Adipocyte (in vitro differentiated cells): ENCODE data around the gene C2orf92.
"Not testable (repeated sequence)": the region's sequence is repeated elsewhere in the genome, so short reads cannot be mapped to it uniquely, and the experiment has no call there.

ENCODE experiments used
- DNase-seq: peaks from one replicate; pipeline ENCODE4 v3.0.0-alpha.2; 2015; ENCODE audit warnings: low read depth
- H3K27me3 ChIP-seq: replicated peaks from 2 replicates; pipeline ENCODE4 v1.7.0; 2013; ENCODE audit warnings: mild to moderate bottlenecking, low read length, moderate library complexity; ENCODE audit not compliant: control insufficient read depth, insufficient read depth
- H3K36me3 ChIP-seq: 2 replicates; pipeline ENCODE4 v1.7.0; 2013; ENCODE audit warnings: low read length, mild to moderate bottlenecking, moderate library complexity; ENCODE audit not compliant: control insufficient read depth, insufficient read depth, severe bottlenecking
- H3K4me1 ChIP-seq: 2 replicates; pipeline ENCODE4 v1.7.0; 2013; ENCODE audit warnings: mild to moderate bottlenecking, low read length, moderate library complexity; ENCODE audit not compliant: control insufficient read depth, insufficient read depth
- H3K4me3 ChIP-seq: 2 replicates; pipeline ENCODE4 v1.7.0; 2013; ENCODE audit warnings: mild to moderate bottlenecking, low read length, moderate library complexity
- H3K9ac ChIP-seq: 2 replicates; pipeline ENCODE4 v1.7.0; 2013; ENCODE audit warnings: mild to moderate bottlenecking, low read length, moderate library complexity
- H3K9me3 ChIP-seq: 2 replicates; pipeline ENCODE4 v1.7.0; 2013; ENCODE audit warnings: mild to moderate bottlenecking, low read length, moderate library complexity; ENCODE audit not compliant: control insufficient read depth

The C2orf92 gene

DNA sequence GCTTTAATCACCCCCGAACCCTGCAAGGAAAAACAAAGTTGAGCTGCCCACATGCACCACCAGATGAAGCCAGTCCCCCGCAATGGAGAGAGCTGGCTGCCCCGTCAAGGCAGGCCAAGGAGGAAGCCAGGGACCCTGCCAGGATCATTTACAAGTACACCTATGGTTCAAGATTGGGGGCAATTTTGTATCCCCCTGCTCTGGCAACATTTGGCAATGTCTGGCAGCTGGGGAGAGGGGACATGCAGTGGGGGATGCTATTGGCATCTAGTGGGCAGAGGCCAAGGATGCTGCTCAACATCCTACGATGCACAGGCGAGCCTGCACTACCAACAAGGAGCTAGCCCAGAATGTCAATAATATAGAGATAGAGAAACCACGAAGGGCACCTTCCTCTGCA is 7.6 kb upstream of the C2orf92 start:
- Histone ChIP-seq H3K27me3 (no peaks in the 10 kb centered on the region), H3K9me3 (no peaks in the 10 kb centered on the region), H3K9ac (peak overlapping the region; percentile 87), H3K4me3 (peak overlapping the region; percentile 83), H3K36me3 (peaks cover 22% of the 10 kb centered on the region), H3K4me1 (peaks cover 31% of the 10 kb centered on the region)
- DNase-seq = no peak

DNA sequence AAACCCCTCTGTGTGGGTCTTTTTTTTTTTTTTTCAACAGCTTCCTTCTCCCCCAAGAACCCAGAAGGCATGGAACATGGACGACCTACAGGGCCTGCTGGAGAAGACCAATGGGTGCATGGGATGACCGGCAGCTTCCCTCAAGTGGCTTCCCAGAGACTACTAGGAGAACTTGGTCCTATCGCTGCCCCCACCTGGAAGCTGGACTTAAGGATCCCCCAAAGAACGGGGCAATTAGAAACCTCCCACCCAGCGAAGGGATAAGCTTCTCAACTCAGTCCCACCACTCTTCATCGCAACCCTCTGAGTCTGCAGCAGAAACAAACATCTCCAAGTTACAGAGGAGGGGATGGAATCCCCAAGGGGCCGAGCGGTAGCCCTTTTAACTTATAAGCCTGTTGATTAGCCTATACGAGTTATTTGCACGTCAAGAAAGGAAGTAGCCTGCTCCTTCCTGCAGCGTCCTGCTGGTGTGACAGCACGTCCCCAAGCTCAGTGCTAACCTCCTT is 7.1 kb upstream of the C2orf92 start:
- H3K9ac ChIP-seq = peak overlapping the region; percentile 87
- peaks cover 17% of the 10 kb centered on the region for H3K36me3 ChIP-seq
- H3K4me3 ChIP-seq = peak overlapping the region; percentile 83
- H3K9me3 ChIP-seq = no peaks in the 10 kb centered on the region
- H3K4me1 ChIP-seq = peaks cover 31% of the 10 kb centered on the region
- no peak for DNase-seq
- H3K27me3 ChIP-seq = no peaks in the 10 kb centered on the region

DNA sequence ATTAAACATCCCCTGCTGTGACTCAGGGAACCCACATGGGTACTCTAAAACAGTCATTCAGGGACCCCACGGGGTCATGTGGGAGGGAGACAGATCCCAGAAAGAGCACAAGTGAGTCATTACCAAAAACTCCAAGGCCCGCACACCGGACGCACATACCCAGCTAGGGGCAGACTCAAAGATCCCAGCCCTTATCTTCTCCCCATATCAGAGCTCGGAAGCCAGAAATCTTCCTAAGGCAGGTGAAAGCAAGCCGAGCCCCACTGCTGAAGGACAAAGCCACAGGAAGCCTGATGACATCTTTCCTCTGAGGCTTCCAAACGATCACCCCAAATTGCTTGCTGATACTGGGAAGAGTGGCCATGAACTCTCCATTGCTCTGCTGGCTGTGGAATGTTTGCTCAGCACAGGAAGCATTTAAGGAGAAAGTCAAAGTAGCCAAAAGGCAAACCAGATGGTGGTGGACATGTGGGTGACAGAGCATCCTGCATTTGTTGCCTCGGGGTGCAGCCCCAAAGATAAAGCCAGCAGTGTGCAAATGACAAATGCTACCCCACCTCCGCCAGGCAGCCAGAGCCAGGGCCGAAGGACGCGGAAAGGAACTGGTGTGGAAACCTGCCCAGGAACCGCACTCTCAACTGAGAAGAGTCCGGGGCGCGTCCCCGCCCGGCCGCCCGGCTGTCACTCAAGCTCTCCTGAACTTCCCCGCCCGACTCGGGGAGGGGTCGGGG is 6.5 kb upstream of the C2orf92 start:
- peaks cover 11% of the 10 kb centered on the region for H3K36me3 ChIP-seq
- no peaks in the 10 kb centered on the region for H3K9me3 ChIP-seq
- H3K27me3 ChIP-seq = no peaks in the 10 kb centered on the region
- DNase-seq = peak; percentile 86
- H3K4me1 ChIP-seq = peaks cover 31% of the 10 kb centered on the region
- peak overlapping the region; percentile 83 for H3K4me3 ChIP-seq
- H3K9ac ChIP-seq = peak overlapping the region; percentile 87

DNA sequence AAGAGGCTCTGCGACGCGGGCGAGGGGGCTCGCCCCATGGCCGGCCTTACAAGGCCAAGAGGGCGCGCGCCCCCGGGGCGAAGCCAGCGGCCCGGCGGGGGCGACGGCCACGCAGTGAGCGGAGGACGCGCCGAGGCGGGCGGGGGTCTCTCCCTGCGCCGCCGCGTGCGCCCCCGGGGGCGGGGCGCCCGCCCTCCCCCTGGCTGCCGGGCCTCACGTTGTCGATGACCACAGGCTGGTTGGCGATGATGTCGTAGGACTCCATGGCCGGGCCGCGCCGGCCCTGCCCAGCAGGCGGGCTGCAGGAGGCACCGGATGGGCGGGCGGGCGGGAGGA is 5.9 kb upstream of the C2orf92 start:
- Histone ChIP-seq H3K4me1 (peaks cover 31% of the 10 kb centered on the region), H3K27me3 (no peaks in the 10 kb centered on the region), H3K9ac (peak overlapping the region; percentile 87), H3K4me3 (peak overlapping the region; percentile 83), H3K36me3 (peaks cover 6% of the 10 kb centered on the region), H3K9me3 (no peaks in the 10 kb centered on the region)
- DNase-seq = no peak

- H3K9me3 ChIP-seq = no peaks in the 10 kb centered on the region
- H3K4me3 ChIP-seq = peak within 1 kb of the TSS; percentile 83
- no peaks in the 10 kb centered on the region for H3K27me3 ChIP-seq
- peak within 1 kb of the TSS; percentile 87 for H3K9ac ChIP-seq
- peaks cover under 1% of the 10 kb centered on the region for H3K36me3 ChIP-seq
- H3K4me1 ChIP-seq = peaks cover 31% of the 10 kb centered on the region
- DNase-seq = peak; percentile 98
Measured at GRCh38 chr2:97663962-97664635, 5.4 kb upstream of the C2orf92 start, which contains the start of gene ACTR1B. TSS of gene ACTR1B (minus strand) at chr2:97664044. CDS start at chr2:97663890, 154 bp downstream.

DNA sequence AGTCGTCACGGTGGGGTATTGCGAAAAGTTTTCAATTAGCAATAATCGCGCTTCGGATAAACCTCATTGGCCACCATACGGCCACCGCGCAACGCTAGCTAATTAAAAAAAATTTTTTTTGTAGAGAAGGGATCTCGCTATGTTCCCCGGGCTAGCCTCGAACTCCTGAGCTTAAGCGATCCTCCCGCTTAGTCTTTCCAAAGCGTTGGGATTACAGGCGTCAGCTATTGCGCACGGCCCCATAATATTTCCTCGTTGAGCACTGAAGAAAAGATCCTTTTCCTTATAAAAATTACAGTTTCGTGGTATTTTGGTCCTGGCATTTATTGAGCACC is 4.9 kb upstream of the C2orf92 start:
- no peak for DNase-seq
- Histone ChIP-seq H3K36me3 (no peaks in the 10 kb centered on the region), H3K9me3 (no peaks in the 10 kb centered on the region), H3K9ac (peak overlapping the region; percentile 80), H3K4me3 (peak overlapping the region; percentile 83), H3K4me1 (peaks cover 31% of the 10 kb centered on the region), H3K27me3 (no peaks in the 10 kb centered on the region)

DNA sequence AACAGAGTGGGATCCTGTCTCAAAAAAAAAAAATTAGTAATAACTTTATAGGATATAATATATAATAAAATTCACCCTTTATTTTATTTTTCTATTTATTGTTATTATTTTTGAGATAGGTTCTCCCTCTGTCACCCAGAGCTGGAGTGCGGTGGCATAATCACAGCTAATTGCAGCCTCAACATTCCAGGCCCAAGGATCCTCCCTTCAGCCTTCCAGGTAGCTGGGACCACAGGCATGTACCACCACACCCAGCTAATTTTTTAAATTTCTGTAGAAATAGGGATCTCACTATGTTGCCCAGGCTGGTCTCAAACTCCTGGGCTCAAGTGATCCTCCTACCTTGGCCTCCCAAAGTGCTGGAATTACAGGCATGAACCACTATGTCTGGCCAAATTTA is 958 bp downstream of the C2orf92 start:
- Histone ChIP-seq H3K9ac (no peak overlapping the region), H3K9me3 (no peaks in the 10 kb centered on the region), H3K36me3 (no peaks in the 10 kb centered on the region), H3K4me1 (no peaks in the 10 kb centered on the region), H3K27me3 (no peaks in the 10 kb centered on the region), H3K4me3 (no peak overlapping the region)
- DNase-seq = no peak

DNA sequence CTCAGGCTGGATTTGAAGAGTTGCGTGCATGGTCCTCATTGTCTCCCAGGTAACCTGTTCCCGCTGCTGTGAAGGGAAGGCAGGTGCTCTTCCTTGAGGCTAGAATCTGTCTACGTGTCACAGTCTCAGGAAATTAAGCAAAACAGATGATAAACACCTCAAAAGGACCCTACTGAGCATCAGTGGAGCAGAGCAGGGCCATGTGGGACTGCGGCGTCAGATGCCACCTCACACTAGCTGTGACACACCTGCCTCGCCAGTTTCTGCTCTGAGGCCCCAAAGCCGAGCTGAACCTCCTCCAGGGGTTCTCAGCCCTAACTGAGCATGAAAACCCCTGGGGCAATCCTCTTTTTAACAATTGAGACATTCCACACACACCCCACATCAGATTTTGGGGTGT is 2.0 kb downstream of the C2orf92 start:
- Histone ChIP-seq H3K9me3 (no peaks in the 10 kb centered on the region), H3K4me3 (no peak overlapping the region), H3K9ac (no peak overlapping the region), H3K27me3 (no peaks in the 10 kb centered on the region), H3K36me3 (no peaks in the 10 kb centered on the region), H3K4me1 (no peaks in the 10 kb centered on the region)
- DNase-seq = no peak

DNA sequence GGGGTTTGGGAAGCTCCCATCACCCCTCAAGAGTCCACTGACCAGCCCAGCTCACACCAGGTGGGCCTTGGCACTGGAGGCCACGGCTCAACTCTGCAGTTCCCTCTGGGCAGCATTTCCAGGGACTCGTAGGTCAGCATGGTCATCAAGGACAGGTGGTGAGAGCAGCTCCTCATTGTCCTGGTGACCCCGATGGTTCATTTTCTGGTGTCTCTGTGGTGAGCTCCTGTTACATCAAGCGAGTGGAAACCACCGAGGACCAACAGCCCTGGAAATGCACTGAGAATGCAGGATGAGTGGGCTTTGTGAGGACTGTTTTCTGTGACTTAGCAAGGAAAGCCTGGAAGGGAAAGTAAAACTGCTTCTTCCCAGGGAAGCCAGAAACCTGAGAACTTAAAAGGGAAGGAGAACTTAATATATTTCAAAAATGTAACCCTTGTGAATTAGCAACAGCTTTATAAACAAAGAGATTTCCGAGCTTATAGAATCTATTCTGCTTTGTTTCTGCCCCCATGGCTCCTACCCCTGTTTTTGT is 3.2 kb downstream of the C2orf92 start:
- H3K4me3 ChIP-seq, H3K27me3 ChIP-seq, H3K9ac ChIP-seq, H3K9me3 ChIP-seq, H3K4me1 ChIP-seq, H3K36me3 ChIP-seq: not testable (repeated sequence)
- DNase-seq = peak; percentile 34

DNA sequence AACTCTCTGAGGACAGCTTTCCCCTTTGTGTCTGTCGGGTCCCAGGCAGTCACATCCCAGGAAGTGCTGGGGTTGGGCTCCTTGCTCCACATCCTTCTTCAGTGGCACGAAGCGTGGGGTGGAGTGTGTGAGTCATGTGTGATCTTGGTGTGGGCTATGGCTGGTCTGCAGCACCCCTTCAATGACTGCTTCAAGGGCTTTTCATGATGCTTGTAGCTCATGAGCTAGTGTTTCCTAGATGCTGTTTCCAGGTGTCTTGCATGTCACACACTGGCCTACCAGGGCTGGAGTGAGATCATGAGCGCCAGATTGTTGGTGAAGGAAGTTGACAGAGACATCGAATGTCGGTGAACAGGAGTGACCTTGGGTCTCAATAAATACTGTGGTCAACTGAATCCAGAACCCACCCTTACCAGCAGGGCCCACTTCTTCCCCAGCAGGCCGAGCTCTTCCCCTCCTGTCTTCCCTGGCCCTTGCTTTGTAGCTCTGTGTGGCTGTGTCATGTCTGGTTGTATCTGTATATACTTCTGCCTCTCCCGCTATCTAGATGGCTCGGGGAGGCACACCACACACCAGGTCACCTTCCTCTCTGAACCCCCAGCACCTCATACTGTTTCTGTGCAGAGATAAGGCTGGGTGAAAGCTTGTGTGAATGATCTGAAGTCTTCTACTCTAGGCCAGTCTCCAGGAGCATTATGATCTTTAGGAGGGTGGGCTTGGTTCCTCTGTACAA is 3.8 kb downstream of the C2orf92 start:
- no peak overlapping the region for H3K9ac ChIP-seq
- peak; percentile 25 for DNase-seq
- H3K4me1 ChIP-seq = no peaks in the 10 kb centered on the region
- peaks cover 3% of the 10 kb centered on the region for H3K9me3 ChIP-seq
- H3K27me3 ChIP-seq = no peaks in the 10 kb centered on the region
- no peak overlapping the region for H3K4me3 ChIP-seq
- H3K36me3 ChIP-seq = no peaks in the 10 kb centered on the region

DNA sequence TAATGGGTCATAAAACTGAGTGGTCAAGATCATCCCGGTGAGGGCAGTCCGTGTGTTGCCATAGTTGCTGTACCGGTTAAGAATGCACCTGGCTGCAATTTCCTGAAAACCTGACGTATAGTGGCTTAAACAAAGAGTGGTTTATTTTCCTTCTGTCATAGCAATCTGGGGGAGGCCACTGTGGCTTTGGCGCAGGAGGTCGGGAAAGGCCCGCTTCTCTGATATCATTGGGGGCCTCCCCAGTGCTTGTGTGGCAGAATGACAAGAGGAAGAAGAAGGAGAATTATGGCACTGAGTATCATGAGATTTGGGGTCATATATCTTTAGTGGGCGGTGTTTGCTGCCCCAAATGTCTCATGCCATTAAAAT is 4.4 kb downstream of the C2orf92 start:
- H3K4me1 ChIP-seq = no peaks in the 10 kb centered on the region
- no peaks in the 10 kb centered on the region for H3K27me3 ChIP-seq
- no peak for DNase-seq
- no peak overlapping the region for H3K4me3 ChIP-seq
- no peak overlapping the region for H3K9ac ChIP-seq
- peaks cover 3% of the 10 kb centered on the region for H3K9me3 ChIP-seq
- H3K36me3 ChIP-seq = no peaks in the 10 kb centered on the region
